MG63 (cell line): ENCODE measurements around the gene HTRA3. TPM values are rescaled to one million over a fixed set of nuclear protein-coding genes. Genes with fewer than 3 reads are reported as not detected.
"Not testable (repeated sequence)": the region's sequence is repeated elsewhere in the genome, so short reads cannot be mapped to it uniquely, and the experiment has no call there.

Source experiments
- DNase-seq: peaks from one replicate; pipeline ENCODE4 v3.0.0-alpha.2; 2020
- H3K27me3 ChIP-seq: fragments of 250-450 bp; sonication (Bioruptor Pico); 2 replicates; pipeline ENCODE4 v1.5.1; 2020; ENCODE audit warnings: mild to moderate bottlenecking, moderate library complexity
- H3K36me3 ChIP-seq: fragments of 250-450 bp; sonication (Bioruptor Pico); 2 replicates; pipeline ENCODE4 v1.5.1; 2020; ENCODE audit warnings: mild to moderate bottlenecking, moderate library complexity
- H3K4me3 ChIP-seq: fragments of 250-450 bp; sonication (Bioruptor Pico); 2 replicates; pipeline ENCODE4 v1.5.1; 2020; ENCODE audit warnings: mild to moderate bottlenecking, moderate library complexity
- H3K9me3 ChIP-seq: fragments of 250-450 bp; sonication (Bioruptor Pico); 2 replicates; pipeline ENCODE4 v1.5.1; 2020; ENCODE audit warnings: mild to moderate bottlenecking, moderate library complexity
- total RNA-seq: library from RNA; depleted of rRNA; stranded (reverse); fragments of >200 nt; shearing (Covaris generic); gene quantifications from 2 replicates; pipeline ENCODE4 v1.2.3, GENCODE V29; 2014; ENCODE audit warnings: low replicate concordance

HTRA3 gene
- total RNA-seq, 1 experiment from 2014 or later: 1.3 TPM

DNA sequence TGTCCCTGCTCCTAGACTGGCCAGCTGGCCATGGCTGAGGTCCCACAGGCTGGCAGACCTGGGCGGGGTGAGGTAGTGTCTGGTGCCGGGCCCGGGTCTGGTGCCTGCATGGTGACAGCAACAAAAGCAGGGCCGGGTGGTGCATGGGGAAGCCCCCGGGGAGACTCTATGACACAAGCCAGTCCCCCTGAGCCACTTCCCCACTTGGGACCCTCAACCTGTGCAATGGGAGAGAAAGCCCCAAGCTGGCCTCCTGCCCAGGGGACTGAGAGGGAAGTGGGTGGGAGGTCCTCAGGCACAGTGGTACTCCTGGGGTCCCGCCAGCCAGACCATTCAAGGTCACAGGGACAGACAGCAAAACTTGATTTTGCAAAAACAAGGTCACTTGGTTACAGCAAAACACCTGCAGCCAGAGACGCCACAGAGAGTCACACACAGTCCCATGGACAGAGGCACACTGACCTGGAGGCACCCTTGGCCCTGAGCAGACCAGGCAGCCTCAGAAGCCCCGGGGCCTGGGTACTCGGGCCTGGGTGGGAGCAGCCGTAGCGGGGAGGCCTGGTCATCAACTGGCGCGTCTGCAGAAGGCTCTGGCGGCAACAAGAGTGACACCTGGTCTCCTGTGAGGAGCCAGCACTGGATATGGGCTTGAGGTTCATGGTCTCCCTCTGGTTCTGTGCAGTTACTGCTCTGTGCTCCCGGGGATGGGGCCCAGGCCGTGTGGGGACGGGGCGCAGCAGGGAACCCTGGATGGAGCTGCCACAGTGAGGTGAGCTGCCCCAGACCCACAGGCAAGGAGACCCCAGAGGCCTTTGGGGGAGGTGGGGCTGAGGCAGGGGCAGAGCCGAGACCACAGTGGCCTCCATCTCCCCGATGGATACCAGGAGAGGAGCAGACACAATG lies 60.6 kb downstream of the HTRA3 start:
- no peaks in the 10 kb centered on the region for H3K27me3 ChIP-seq
- no peaks in the 10 kb centered on the region for H3K36me3 ChIP-seq
- no peak for DNase-seq
- H3K4me3 ChIP-seq: no peak overlapping the region
- H3K9me3 ChIP-seq: 0 out of 2 replicates have a peak, but pooled peaks cover 2% of the 10 kb centered on the region

DNA sequence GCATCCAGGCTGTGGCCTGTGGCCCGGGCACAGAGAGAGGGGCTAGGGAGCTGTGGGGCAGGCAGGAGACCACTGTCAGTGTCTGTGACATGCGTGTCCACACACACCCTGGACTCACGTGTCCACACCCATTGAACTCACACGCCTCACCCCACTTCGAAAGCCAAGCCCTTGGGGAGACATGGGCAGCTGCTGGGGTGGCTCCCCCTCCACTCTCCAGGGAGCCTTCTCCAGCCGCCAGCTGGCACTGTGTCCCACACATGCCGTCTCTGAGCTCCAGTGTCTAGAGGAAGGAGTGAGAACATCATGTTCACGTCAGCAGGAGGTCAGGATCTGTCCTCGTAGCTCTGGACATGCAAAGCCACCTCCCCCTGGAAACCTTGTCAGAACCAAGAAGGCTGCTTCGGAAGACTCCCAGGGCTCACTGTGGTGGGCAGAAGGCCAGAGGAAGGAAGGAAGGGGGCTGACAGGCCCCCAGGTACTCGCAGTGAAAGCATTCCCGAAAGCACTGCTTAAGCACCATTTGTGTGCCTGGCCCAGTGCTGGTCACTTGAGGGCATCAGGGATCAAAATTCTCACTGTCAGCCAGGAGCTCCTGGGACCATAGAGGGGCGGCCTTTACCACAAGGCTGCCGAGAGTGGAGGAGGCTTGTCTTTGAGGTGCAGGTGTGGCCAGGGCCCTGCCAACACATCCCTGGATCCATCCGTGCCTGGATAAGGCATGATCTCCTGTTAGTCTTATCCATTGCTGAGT lies 61.4 kb downstream of the HTRA3 start:
- Histone ChIP-seq H3K9me3 (0 out of 2 replicates have a peak, but pooled peaks cover 2% of the 10 kb centered on the region), H3K4me3 (no peak overlapping the region), H3K27me3 (no peaks in the 10 kb centered on the region), H3K36me3 (no peaks in the 10 kb centered on the region)
- peak; percentile 23 for DNase-seq

DNA sequence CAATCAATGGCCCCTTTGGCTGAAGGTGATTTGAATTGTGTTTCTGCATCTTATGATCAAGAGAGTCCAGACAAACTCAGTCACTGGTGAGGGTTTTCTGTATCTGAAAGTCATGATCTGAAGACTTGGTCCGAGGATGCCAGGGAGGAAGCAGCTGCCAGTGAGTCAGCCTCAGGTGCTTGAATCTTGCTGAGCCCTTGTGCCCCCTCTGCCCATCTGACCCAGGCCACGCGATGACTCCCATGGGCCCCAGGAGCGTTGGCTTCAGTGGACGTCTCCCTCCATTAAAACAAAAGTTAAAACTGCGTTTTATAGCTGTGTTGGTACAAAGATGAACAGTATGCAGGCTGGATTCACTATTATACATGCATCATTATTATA lies 62.0 kb downstream of the HTRA3 start:
- no peak for DNase-seq
- Histone ChIP-seq H3K9me3 (0 out of 2 replicates have a peak, but pooled peaks cover under 1% of the 10 kb centered on the region), H3K4me3 (no peak overlapping the region), H3K27me3 (no peaks in the 10 kb centered on the region), H3K36me3 (no peaks in the 10 kb centered on the region)

DNA sequence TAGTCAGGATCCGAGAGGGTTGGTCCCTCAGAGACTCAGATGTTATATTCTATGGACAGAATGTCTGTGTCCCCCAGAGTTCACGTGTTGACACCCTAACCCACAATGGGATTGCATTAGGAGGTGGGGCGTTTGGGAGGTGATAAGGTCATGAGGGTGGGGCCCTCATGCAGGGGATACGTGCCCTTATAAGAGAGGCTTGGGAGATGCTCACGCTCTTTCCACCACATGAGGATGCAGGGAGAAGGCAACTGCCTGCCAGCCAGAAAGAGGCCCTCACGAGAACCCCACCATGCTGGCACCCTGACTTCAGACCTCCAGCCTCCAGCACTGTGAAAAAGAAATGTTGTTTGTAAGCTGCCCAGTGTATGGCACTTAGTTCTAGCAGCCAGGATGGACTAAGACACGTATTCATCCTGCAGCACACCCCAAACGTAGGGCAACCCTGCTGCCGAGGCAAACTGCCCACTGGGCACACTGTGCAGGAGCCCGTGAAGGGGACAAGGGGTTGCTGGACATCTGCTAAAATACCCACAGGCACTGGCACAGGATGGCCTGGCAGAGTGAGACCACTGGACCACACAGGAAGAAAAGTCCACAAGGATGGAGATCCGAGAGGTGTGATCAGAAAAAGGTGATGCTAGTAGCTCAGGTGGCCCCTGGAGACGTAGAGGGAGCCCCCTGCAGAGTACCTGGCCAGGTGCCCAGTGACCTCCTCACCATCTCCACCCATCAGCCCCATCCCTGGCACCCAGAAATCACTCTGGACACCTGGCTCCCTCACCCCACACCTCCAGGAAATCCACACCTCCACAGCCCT lies 62.7 kb downstream of the HTRA3 start:
- Histone ChIP-seq H3K36me3 (no peaks in the 10 kb centered on the region), H3K4me3 (no peak overlapping the region), H3K9me3 (no peaks in the 10 kb centered on the region), H3K27me3 (no peaks in the 10 kb centered on the region)
- DNase-seq: no peak

DNA sequence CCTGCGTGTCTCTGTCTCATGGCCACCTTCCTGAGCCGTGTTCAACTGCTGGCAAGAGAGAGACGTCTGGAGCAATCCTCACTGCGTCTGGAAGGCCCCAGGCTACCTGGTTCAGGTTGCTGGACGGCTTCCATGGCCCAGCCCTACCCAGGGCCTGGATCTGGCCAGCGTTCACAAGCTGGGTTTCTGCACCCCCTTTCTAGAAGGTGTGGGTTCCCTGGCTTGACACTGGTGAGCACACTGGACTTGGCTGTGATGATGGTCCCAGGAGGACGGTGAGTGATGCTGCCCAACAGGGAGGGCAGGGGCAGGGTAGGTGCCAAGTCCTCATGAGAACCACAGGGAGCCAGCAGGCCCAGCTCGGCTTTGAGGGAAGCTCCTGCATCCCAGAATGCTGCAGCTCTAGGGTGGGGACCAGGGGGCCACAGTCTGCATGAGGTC lies 63.4 kb downstream of the HTRA3 start:
- Histone ChIP-seq H3K4me3 (no peak overlapping the region), H3K36me3 (no peaks in the 10 kb centered on the region), H3K9me3 (no peaks in the 10 kb centered on the region), H3K27me3 (no peaks in the 10 kb centered on the region)
- no peak for DNase-seq

DNA sequence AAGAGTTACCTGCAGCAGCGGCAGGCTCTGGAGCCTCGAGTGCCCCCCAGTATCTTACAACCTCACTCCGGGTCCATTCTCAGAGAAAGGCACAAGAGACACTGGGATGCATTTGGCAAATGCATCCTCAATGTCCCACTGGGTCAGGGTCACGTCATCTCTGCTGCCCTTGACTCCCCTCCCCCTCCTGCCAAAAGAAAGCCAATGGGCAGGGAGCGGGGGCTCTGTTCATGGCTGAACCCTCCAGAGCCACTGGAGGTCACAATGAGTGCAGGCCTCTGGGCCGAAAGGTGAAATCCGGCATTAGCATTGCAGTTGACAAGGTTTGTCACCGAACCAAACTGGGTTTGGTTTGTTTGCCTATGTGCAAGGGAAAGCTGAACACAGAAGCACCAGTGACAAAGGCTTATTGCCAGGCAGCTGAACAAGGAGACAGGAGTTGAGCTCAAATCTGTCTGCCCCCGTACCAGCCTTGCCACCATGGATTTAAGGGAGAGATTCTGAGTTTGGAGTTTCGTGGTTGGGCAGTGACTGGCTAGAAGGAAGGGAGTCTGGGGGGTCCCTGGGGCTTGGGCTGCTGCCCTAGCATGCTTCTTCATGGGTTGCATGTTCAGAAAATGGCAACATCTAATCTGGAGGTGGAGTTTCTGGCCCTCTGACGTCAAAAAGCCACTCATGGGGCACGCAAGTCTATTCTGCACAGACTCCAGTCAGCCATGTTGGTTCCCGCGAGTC lies 64.3 kb downstream of the HTRA3 start:
- no peaks in the 10 kb centered on the region for H3K36me3 ChIP-seq

DNA sequence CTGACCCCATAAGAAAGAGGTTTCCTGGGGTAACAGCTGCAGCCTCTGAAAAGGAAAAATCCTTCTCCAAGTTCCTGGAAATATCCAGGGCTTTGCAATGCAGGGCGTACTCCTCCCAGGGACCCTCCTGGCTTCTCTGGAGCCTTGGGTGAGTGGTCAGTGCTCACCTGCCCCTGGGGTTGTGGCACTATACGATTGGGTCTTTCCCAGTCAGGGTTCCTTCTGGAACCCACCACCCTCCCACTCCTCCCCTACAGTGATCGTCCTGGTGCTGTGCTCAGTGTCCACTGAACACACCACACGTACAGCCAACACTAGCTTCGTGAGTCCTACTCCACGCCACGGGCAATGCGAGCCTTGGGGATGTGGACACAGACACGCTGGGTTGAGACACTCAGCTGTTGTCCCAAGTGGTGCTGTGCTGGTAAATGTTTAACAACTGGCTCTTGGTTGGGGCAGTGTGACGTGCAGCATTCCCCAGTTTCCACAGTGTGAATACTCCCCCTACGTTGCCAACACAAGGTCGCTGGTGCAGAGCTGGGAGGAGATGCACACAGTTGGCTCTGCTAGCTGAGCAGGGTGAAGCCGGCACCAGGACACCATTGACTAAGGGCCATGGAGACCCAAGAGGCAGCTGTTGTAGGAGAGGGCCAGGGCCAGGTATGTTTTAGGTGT lies 65.4 kb downstream of the HTRA3 start:
- Histone ChIP-seq H3K27me3 (no peaks in the 10 kb centered on the region), H3K36me3 (no peaks in the 10 kb centered on the region), H3K4me3 (no peak overlapping the region), H3K9me3 (no peaks in the 10 kb centered on the region)
- no peak for DNase-seq

More for the DNA sequence above, 64.3 kb downstream of the HTRA3 start:
- H3K4me3 ChIP-seq: no peak overlapping the region
- H3K9me3 ChIP-seq: no peaks in the 10 kb centered on the region
- no peaks in the 10 kb centered on the region for H3K27me3 ChIP-seq
- DNase-seq: no peak

DNA sequence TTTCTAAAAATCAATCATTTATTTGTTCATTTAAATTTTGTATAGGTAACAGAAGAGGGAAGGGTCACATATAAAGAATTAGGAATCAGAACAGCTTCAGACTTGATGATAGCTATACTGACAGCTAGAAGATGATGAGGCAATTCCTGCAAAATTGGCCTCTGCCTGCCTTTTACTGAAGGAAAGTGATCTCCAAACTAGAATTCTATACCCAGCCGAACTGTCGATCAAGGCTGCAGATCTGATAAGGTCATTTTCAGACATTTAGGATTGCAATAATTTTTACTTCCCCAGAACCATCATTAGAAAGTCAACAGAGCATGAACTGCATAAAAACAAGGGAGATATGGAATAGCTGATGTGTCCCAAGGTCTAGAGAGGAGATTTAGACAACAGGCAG lies 66.3 kb downstream of the HTRA3 start:
- no peaks in the 10 kb centered on the region for H3K27me3 ChIP-seq
- no peak overlapping the region for H3K4me3 ChIP-seq
- H3K9me3 ChIP-seq: no peaks in the 10 kb centered on the region
- H3K36me3 ChIP-seq: no peaks in the 10 kb centered on the region
- no peak for DNase-seq

DNA sequence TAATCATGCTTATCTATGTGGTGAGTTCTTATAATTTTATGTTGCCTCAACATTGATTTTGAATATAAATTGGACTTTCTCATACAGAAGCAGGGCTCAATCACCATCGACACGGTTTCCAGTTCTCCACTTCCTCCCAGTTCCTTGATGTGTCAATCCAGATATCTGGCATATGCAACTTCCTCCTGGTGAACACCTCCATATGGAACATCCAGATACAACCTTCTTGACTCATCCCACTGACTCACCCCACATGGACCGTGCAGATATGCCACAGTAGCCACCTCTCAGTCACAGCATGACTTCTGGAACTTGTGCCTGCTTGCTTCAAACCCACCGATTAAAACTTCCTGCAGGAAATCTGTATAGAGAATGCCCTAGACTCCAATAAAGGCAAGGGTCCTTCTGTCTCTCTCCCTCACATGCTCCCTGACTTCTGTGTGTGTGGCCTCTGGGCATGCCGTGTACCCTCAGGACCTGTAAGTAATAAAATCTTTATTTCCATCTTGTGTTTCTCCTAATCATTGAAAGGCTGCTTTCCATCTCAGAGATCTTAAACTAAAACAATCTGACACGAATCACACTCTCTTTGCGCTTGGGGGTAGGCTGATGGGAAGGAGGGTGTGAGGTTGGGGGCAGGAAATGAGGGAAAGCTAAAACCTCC lies 67.0 kb downstream of the HTRA3 start:
- Histone ChIP-seq H3K36me3 (no peaks in the 10 kb centered on the region), H3K27me3 (no peaks in the 10 kb centered on the region), H3K9me3 (no peaks in the 10 kb centered on the region), H3K4me3 (no peak overlapping the region)
- DNase-seq: peak; percentile 47

DNA sequence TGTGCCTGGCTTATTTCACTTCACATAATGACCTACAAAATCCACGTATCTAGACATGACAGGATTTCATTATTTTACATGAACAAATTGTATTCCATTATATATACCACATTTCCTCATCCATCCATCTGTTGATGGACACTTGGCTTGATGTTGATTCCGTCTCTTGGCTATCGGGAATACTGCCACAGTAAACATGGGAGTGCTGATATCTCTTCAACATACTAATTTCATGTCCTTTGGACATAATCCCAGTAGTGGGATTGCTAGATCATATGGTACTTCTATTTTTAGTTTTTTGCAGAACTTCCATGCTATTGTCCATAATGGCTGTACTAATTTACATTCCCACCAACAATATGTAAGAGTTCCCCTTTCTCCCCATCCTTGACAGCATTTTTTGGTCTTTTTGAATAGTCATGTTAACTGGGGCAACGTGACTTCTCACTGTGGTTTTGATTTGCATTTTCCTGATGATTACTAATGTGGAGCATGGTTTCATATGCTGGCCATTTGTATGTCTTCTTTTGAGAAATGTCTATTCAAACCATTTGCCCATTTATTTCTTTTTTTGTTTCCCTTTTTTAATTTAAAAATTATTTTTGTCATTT lies 68.9 kb downstream of the HTRA3 start:
- Histone ChIP-seq H3K9me3 (no peaks in the 10 kb centered on the region), H3K4me3 (no peak overlapping the region), H3K36me3 (no peaks in the 10 kb centered on the region), H3K27me3 (no peaks in the 10 kb centered on the region)
- no peak for DNase-seq

DNA sequence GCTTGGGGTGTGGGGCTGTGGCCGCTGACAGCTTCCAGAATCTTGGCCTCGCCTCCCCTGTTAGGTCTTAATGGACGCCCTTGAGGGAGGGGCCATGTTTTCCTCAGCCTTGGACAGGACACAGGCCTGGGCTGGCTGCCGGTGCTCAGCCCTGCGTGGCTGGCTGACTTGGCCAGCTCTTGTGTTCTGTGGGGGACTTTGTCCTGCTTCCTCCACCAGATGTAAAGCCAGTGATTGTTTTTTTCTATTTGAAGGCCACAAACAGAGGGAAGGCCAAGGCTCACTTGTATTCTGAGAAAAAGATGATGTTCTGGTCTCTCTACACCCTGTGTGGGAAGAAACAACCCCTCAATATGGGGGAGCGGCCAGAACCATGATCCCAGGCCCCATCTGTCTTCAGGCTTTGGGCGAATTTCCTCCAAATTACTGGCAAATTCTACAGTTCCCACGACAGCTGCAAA lies 71.3 kb downstream of the HTRA3 start:
- DNase-seq: no peak
- no peaks in the 10 kb centered on the region for H3K36me3 ChIP-seq
- no peaks in the 10 kb centered on the region for H3K9me3 ChIP-seq
- no peak overlapping the region for H3K4me3 ChIP-seq
- H3K27me3 ChIP-seq: no peaks in the 10 kb centered on the region

DNA sequence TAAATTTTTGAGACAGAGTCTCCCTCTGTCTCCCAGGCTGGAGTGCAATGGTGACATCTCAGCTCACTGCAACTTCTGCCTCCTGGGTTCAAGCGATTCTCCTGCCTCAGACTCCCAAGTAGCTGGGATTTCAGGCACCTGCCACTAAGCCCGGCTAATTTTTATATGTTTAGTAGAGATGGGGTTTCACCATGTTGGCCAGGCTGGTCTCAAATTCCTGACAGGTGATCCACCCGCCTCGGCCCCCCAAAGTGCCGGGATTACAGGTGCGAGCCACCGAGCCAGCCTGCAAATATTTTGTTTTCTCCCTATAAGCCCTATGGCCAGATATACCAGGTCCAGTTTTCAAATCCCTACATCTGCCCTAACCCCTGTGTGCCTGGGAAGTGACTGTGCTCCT lies 71.7 kb downstream of the HTRA3 start:
- not testable (repeated sequence) for H3K27me3 ChIP-seq

DNA sequence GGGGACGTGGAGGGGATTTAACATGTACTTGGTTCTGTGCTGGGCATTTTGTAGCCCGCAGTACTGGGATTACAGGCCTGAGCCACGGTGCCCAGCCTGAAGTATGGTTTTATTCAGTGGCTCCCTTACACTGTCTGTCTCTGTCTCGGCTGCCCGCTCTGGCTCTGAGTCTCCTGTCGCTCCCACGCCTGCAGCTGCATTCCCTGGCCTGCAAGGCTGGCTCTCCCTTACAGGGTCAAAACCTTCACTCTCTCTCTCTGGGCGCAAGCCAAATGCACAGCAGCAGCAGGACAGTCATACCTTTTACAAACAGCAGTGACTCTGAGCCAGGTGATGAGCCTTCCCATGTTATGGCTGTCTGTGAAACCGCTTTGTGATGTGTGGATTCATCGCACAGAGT lies 72.1 kb downstream of the HTRA3 start:
- H3K36me3 ChIP-seq: no peaks in the 10 kb centered on the region
- no peaks in the 10 kb centered on the region for H3K9me3 ChIP-seq

More for the DNA sequence above, 71.7 kb downstream of the HTRA3 start:
- not testable (repeated sequence) for H3K4me3 ChIP-seq, H3K9me3 ChIP-seq, DNase-seq, H3K36me3 ChIP-seq

DNA sequence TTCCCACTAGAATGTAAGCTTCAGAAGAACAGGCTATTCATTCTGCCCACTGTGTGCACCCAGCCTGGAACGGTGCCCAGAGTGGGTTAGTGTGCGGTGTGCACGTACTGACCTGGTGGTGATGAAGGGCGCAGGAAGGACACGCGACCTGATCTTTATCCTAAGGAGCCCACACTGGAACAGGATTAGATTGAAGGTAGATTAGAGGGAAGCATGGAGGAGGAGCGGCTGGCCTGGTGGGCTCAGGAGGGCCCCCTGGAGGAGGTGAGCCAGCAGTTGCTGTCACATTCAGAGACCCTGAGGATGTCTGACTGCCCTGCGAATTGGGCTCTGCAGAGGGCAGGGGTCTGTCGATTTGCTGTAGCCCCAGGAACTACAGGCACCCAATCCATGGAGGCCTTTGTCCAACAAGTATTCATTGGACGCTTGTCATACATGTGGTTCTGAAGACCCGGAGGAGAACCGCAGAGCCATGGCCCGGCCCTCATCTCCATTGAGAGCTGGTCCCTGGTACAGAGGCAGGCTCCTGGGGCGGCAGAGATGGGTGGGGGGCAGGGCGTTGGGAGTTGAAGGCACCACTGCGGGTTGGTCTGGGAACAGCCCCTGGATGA lies 73.2 kb downstream of the HTRA3 start:
- Histone ChIP-seq H3K4me3 (no peak overlapping the region), H3K36me3 (no peaks in the 10 kb centered on the region), H3K27me3 (no peaks in the 10 kb centered on the region), H3K9me3 (no peaks in the 10 kb centered on the region)
- DNase-seq: no peak

More for the DNA sequence above, 72.1 kb downstream of the HTRA3 start:
- no peak overlapping the region for H3K4me3 ChIP-seq
- no peak for DNase-seq
- H3K27me3 ChIP-seq: no peaks in the 10 kb centered on the region
